Endothelial cell of umbilical vein (primary cell): ENCODE data around the gene ACSS2. TPM values are rescaled to one million over a fixed set of nuclear protein-coding genes. Genes with fewer than 3 reads are reported as not detected.

ENCODE experiments used
- BruUV-seq: library from RNA; stranded (reverse); fragments of 400-500 nt; replicated peaks from 2 replicates; lab custom pipeline; 2021; lab: Mats Ljungman, UMichigan
- CTCF ChIA-PET: fragments of 300-600, 350-600 bp; sonication (Branson Sonifier 250); formaldehyde crosslinking; loops from one replicate; lab custom pipeline; 2021; ENCODE audit warnings: antibody characterized with exemption, inconsistent platforms; lab: Charles Lee
- POLR2A ChIA-PET: fragments of 300-600, 350-600 bp; sonication (Branson Sonifier 250); formaldehyde crosslinking; loops from one replicate; lab custom pipeline; 2021; ENCODE audit warnings: antibody characterized with exemption, inconsistent platforms; lab: Charles Lee
- DNase-seq: peaks from one replicate; pipeline ENCODE4 v3.0.0-alpha.2; 2011; ENCODE audit warnings: low read depth, low spot score
- FAIRE-seq: peaks from 2 replicates; lab custom pipeline; 2011; peaks lifted over from hg19 to GRCh38; lab: Jason Lieb, UNC
- H2AFZ ChIP-seq: 2 replicates; pipeline ENCODE4 v1.6.0; 2012; ENCODE audit warnings: low read depth, low read length, control low read depth, inconsistent platforms
- H3K27ac ChIP-seq: 2 replicates; pipeline ENCODE4 v1.5.1; 2011; ENCODE audit warnings: low read depth, mild to moderate bottlenecking, control low read depth, low read length, moderate library complexity; ENCODE audit not compliant: insufficient read depth
- H3K27me3 ChIP-seq, 2 experiments: 2 replicates each; pipeline versions ENCODE4 v1.6.0 to v1.6.1; 2011; ENCODE audit warnings: low read length in 2 of 2, mixed read lengths in 1 of 2; ENCODE audit not compliant: control insufficient read depth in 2 of 2, insufficient read depth in 2 of 2
- H3K36me3 ChIP-seq, 2 experiments: 2 replicates in 1 of 2; 3 replicates in 1 of 2; pipeline ENCODE4 v1.5.1; 2011; ENCODE audit warnings: low read length in 2 of 2, mild to moderate bottlenecking in 1 of 2, moderate library complexity in 1 of 2; ENCODE audit not compliant: control insufficient read depth in 2 of 2, insufficient read depth in 2 of 2; ENCODE audit errors: extremely low read depth in 1 of 2
- H3K4me1 ChIP-seq: 3 replicates; pipeline ENCODE4 v1.5.1; 2011; ENCODE audit warnings: mild to moderate bottlenecking, low read length; ENCODE audit not compliant: control insufficient read depth, insufficient read depth; ENCODE audit errors: extremely low read depth
- H3K4me2 ChIP-seq: 2 replicates; pipeline ENCODE4 v1.6.1; 2011; ENCODE audit warnings: low read length, control low read depth, mixed read lengths; ENCODE audit not compliant: insufficient read depth
- H3K4me3 ChIP-seq, 3 experiments: fragments of 200-600 bp in 1 of 3; sonication (generic), shearing (Covaris generic) in 1 of 3; replicated peaks in 1 of 3; 2 replicates each; pipeline ENCODE4 v1.5.1; 2011 to 2016; ENCODE audit warnings: control low read depth in 3 of 3, low read length in 3 of 3, mild to moderate bottlenecking in 2 of 3, inconsistent platforms in 1 of 3, low read depth in 1 of 3, moderate library complexity in 1 of 3; ENCODE audit not compliant: insufficient read depth in 1 of 3
- H3K79me2 ChIP-seq: 2 replicates; pipeline ENCODE4 v1.6.0; 2012; ENCODE audit warnings: low read length, inconsistent platforms; ENCODE audit not compliant: control insufficient read depth, insufficient read depth
- H3K9ac ChIP-seq: replicated peaks from 2 replicates; pipeline ENCODE3; 2011; ENCODE audit warnings: low read length, control low read depth; ENCODE audit not compliant: insufficient read depth; ENCODE audit errors: extremely low read depth
- H3K9me1 ChIP-seq: replicated peaks from 3 replicates; pipeline ENCODE4 v1.6.0; 2011; ENCODE audit warnings: mild to moderate bottlenecking, low read length; ENCODE audit not compliant: control insufficient read depth, insufficient read depth; ENCODE audit errors: extremely low read depth
- H3K9me3 ChIP-seq: replicated peaks from 2 replicates; pipeline ENCODE4 v1.5.1; 2012; ENCODE audit warnings: low read length, inconsistent platforms; ENCODE audit not compliant: control insufficient read depth, insufficient read depth
- H4K20me1 ChIP-seq: replicated peaks from 2 replicates; pipeline ENCODE3; 2011; ENCODE audit warnings: mild to moderate bottlenecking, low read length; ENCODE audit not compliant: control insufficient read depth, insufficient read depth; ENCODE audit errors: extremely low read depth
- CTCF ChIP-seq, 2 donors: IDR thresholded peaks; 1 replicate in 1 of 2; 2 replicates in 1 of 2; pipeline ENCODE4 v1.5.1; 2011; ENCODE audit warnings: low read length in 2 of 2, mild to moderate bottlenecking in 2 of 2, moderate library complexity in 2 of 2, control low read depth in 1 of 2, inconsistent platforms in 1 of 2, low read depth in 1 of 2; ENCODE audit not compliant: insufficient read depth in 1 of 2; ENCODE audit errors: extremely low read depth in 1 of 2
- EZH2 ChIP-seq: IDR thresholded peaks from 2 replicates; pipeline ENCODE4 v1.6.1; 2012; ENCODE audit warnings: borderline replicate concordance, low read depth, mild to moderate bottlenecking, moderate library complexity, low read length, inconsistent platforms; ENCODE audit not compliant: severe bottlenecking
- FOS ChIP-seq: IDR thresholded peaks from 2 replicates; pipeline ENCODE4 v1.6.1; 2011; ENCODE audit warnings: mild to moderate bottlenecking, low read length, moderate library complexity, borderline replicate concordance; ENCODE audit not compliant: insufficient read depth
- GATA2 ChIP-seq: IDR thresholded peaks from 2 replicates; pipeline ENCODE4 v1.7.0; 2011; ENCODE audit warnings: low read depth, mild to moderate bottlenecking, moderate library complexity, mixed read lengths, low read length; ENCODE audit not compliant: insufficient read length, insufficient read depth
- JUN ChIP-seq: IDR thresholded peaks from 2 replicates; pipeline ENCODE4 v1.6.1; 2011; ENCODE audit warnings: borderline replicate concordance, low read depth; ENCODE audit not compliant: insufficient read length, insufficient read depth
- MAX ChIP-seq: IDR thresholded peaks from 2 replicates; pipeline ENCODE4 v1.6.1; 2011; ENCODE audit not compliant: insufficient read depth, insufficient read length
- MYC ChIP-seq: IDR thresholded peaks from one replicate; pipeline ENCODE4 v1.6.1; 2011; ENCODE audit warnings: mild to moderate bottlenecking, low read depth, low read length
- POLR2A ChIP-seq: IDR thresholded peaks from 2 replicates; pipeline ENCODE4 v1.6.1; 2012; ENCODE audit warnings: low read depth, mild to moderate bottlenecking, control low read depth, low read length
- POLR2AphosphoS5 ChIP-seq: IDR thresholded peaks from 2 replicates; pipeline ENCODE4 v1.6.1; 2012; ENCODE audit warnings: low read depth, mild to moderate bottlenecking, control low read depth, low read length, moderate library complexity; ENCODE audit not compliant: insufficient read depth
- dilution Hi-C: fragments of 300-500 bp; cut with MboI; formaldehyde crosslinking; loops from one replicate; pipeline ENCODE4 v1.15.0; 2019; ENCODE audit warnings: low sequenced_read_pairs; ENCODE audit not compliant: extremely low pct_ligation_motif_present
- intact Hi-C: fragments of 100-400 bp; cut with micrococcal nuclease; formaldehyde crosslinking; loops from one replicate; pipeline ENCODE4 v1.10.0; 2022
- polyA plus RNA-seq, 4 experiments: library from polyadenylated mRNA; depleted of rRNA in 3 of 4; stranded (reverse) in 3 of 4; unstranded in 1 of 4; fragments of >200 nt; gene quantifications; 2 replicates each; pipeline versions ENCODE4 v1.2.1 to v1.2.3, GENCODE V29; 2011 to 2012; ENCODE audit warnings: missing spikeins in 1 of 4
- total RNA-seq: library from RNA; stranded (reverse); gene quantifications from 2 replicates; pipeline ENCODE4 v1.2.3, GENCODE V29; 2021

The ACSS2 gene
- total and polyA plus RNA-seq, 2 donors (not counting 3 experiments of a cell fraction or from before 2014, with no cell fraction given), result 40.7 to 42.3 TPM

GRCh38 chr20:34871320-34871926 lies 5.0 kb upstream of the ACSS2 start:
- Histone ChIP-seq H3K4me3 (no peak overlapping the region), H3K9me3 (no peaks in the 10 kb centered on the region), H3K9ac (no peak overlapping the region), H3K4me2 (no peak overlapping the region), H3K27me3 (no peaks in the 10 kb centered on the region), H3K79me2 (no peaks in the 10 kb centered on the region), H3K36me3 (no peaks in the 10 kb centered on the region), H3K27ac (no peak overlapping the region), H2AFZ (no peak overlapping the region), H3K9me1 (no peaks in the 10 kb centered on the region), H3K4me1 (peaks cover 12% of the 10 kb centered on the region), H4K20me1 (no peaks in the 10 kb centered on the region)
- ChIA-PET CTCF (interaction anchor here (1.6 to 6.0 kb wide), 2 partner anchors 86 to 225 kb away, joined by 3 to 182 read pairs; partner anchors contain the start of genes GSS and MYH7B), POLR2A (no interaction called here)
- intact Hi-C loops, result no loop called here
- BruUV-seq, result no TSS peak
- no peak for TF ChIP-seq CTCF (IDR thresholded peaks at IDR 0.05; ENCODE audit: extremely low read depth in 1 of 2, insufficient read depth in 1 of 2, low read depth in 1 of 2, low read length in 2 of 2)
- no peak for TF ChIP-seq GATA2
- FAIRE-seq, result no peak
- no peak for DNase-seq
- dilution Hi-C loops, result no loop called here

- H3K27ac ChIP-seq, result no peak overlapping the region
- POLR2A ChIA-PET, result no interaction called here
- no TSS peak for BruUV-seq
- peaks cover under 1% of the 10 kb centered on the region for H3K79me2 ChIP-seq
- no peak for FAIRE-seq
- H3K27me3 ChIP-seq, result no peaks in the 10 kb centered on the region
- no peaks in the 10 kb centered on the region for H4K20me1 ChIP-seq
- dilution Hi-C loops (no loop called here), intact Hi-C loops (loop anchor here (1.0 kb wide), 1 partner anchor 263 kb away; no protein-coding TSS in a partner anchor)
- no peaks in the 10 kb centered on the region for H3K36me3 ChIP-seq
- DNase-seq, result no peak
- no peak overlapping the region for H3K9ac ChIP-seq
- peak overlapping the region; percentile 6 for H3K4me2 ChIP-seq
- CTCF ChIA-PET, result interaction anchor here (0.7 to 6.0 kb wide), 9 partner anchors 8 to 391 kb away, joined by 3 to 182 read pairs (median 14); partner anchors contain the start of genes GSS and MYH7B
- H2AFZ ChIP-seq, result peak overlapping the region; percentile 58
- H3K9me1 ChIP-seq, result no peaks in the 10 kb centered on the region
- peak overlapping the region in 2 of 3 experiments; percentile 6 to 17 for H3K4me3 ChIP-seq
- H3K4me1 ChIP-seq, result peaks cover 12% of the 10 kb centered on the region
- no peaks in the 10 kb centered on the region for H3K9me3 ChIP-seq
- TF ChIP-seq EZH2 (no peak), POLR2AphosphoS5 (no peak), FOS (no peak), GATA2 (no peak), POLR2A (no peak), MAX (no peak), MYC (no peak), JUN (no peak), CTCF (IDR thresholded peaks at IDR 0.05; ENCODE audit: extremely low read depth in 1 of 2, insufficient read depth in 1 of 2, low read depth in 1 of 2, low read length in 2 of 2) (no peak)
Measured at GRCh38 chr20:34871966-34872621, 4.3 kb upstream of the ACSS2 start.
